Panc1 (cell line): ENCODE measurements around the gene RABGAP1L. TPM values are rescaled to one million over a fixed set of nuclear protein-coding genes. Genes with fewer than 3 reads are reported as not detected.

ENCODE experiments used
- ATAC-seq: fragments of 200-7000 bp; cut with Tn5 transposase; 2 replicates; pipeline ENCODE4 v1.9.1; 2020; ENCODE audit warnings: mild to moderate bottlenecking, moderate library complexity
- BruUV-seq: library from RNA; stranded (reverse); fragments of 400-500 nt; replicated peaks from 2 replicates; lab custom pipeline; 2021; lab: Mats Ljungman, UMichigan
- CTCF ChIA-PET: fragments of 300-600 bp; sonication (Branson Sonifier 250); formaldehyde crosslinking; loops from one replicate; lab custom pipeline; 2022; ENCODE audit warnings: antibody characterized with exemption; lab: Charles Lee
- POLR2A ChIA-PET: fragments of 300-600 bp; sonication (Branson Sonifier 250); formaldehyde crosslinking; loops from one replicate; lab custom pipeline; 2022; ENCODE audit warnings: antibody characterized with exemption; lab: Charles Lee
- DNase-seq: peaks from one replicate; pipeline ENCODE4 v3.0.0-alpha.2; 2010; ENCODE audit warnings: low read depth, low spot score
- H3K27ac ChIP-seq: 2 replicates; pipeline ENCODE4 v1.5.1; 2011; ENCODE audit warnings: mild to moderate bottlenecking, low read length, inconsistent platforms
- H3K27me3 ChIP-seq: fragments of 200-500 bp; sonication (Bioruptor generic); 2 replicates; pipeline ENCODE4 v1.6.0; 2014; ENCODE audit warnings: low read length, inconsistent platforms; ENCODE audit not compliant: control insufficient read depth, insufficient read depth
- H3K36me3 ChIP-seq: fragments of 200-500 bp; sonication (Bioruptor generic); 2 replicates; pipeline ENCODE4 v1.5.1; 2014; ENCODE audit warnings: inconsistent platforms, mild to moderate bottlenecking, low read length, moderate library complexity; ENCODE audit not compliant: control insufficient read depth, insufficient read depth
- H3K4me1 ChIP-seq: 2 replicates; pipeline ENCODE4 v1.5.1; 2011; ENCODE audit warnings: inconsistent platforms, mild to moderate bottlenecking, low read length, moderate library complexity; ENCODE audit not compliant: control insufficient read depth, insufficient read depth
- H3K4me3 ChIP-seq, 2 experiments: 2 replicates each; pipeline ENCODE4 v1.5.1; 2011 to 2012; ENCODE audit warnings: low read depth in 2 of 2, low read length in 2 of 2, mild to moderate bottlenecking in 2 of 2, inconsistent platforms in 1 of 2, moderate library complexity in 1 of 2
- H3K9me3 ChIP-seq: fragments of 200-500 bp; sonication (Bioruptor generic); 2 replicates; pipeline ENCODE4 v1.5.1; 2014; ENCODE audit warnings: low read depth, mild to moderate bottlenecking, inconsistent platforms, low read length, moderate library complexity; ENCODE audit not compliant: control insufficient read depth, insufficient read depth
- POLR2AphosphoS5 ChIP-seq: IDR thresholded peaks from 2 replicates; pipeline ENCODE4 v1.6.1; 2012; ENCODE audit warnings: mild to moderate bottlenecking, low read depth, low read length, moderate library complexity
- SIN3A ChIP-seq: IDR thresholded peaks from 2 replicates; pipeline ENCODE4 v1.6.1; 2012; ENCODE audit warnings: low read depth, mild to moderate bottlenecking, low read length, moderate library complexity, borderline replicate concordance; ENCODE audit not compliant: insufficient read depth
- TCF7L2 ChIP-seq: IDR thresholded peaks from 2 replicates; pipeline ENCODE4 v1.6.1; 2011; ENCODE audit warnings: mild to moderate bottlenecking, low read depth, low read length, inconsistent platforms
- in situ Hi-C: cut with HindIII; loops from 2 replicates; pipeline ENCODE4 v1.10.0; 2016; ENCODE audit warnings: low sequenced_read_pairs, low pct_unique_long_range_greater_than_20kb
- intact Hi-C: fragments of 100-400 bp; cut with micrococcal nuclease; formaldehyde crosslinking; loops from one replicate; pipeline ENCODE4 v1.10.0; 2022; ENCODE audit not compliant: unreplicated experiment
- total RNA-seq: library from RNA; stranded (reverse); gene quantifications from one replicate; pipeline ENCODE4 v1.2.1, GENCODE V29; 2021; ENCODE audit not compliant: unreplicated experiment
- TF ChIP-seq, protein P1 (sequence below), 2 experiments: IDR thresholded peaks; 2 replicates each; pipeline ENCODE4 v1.6.1; 2011 to 2012; ENCODE audit warnings: low read depth in 2 of 2, control low read depth in 1 of 2, low read length in 1 of 2, mild to moderate bottlenecking in 1 of 2, moderate library complexity in 1 of 2; ENCODE audit not compliant: insufficient read depth in 1 of 2
- TF ChIP-seq, protein P2 (sequence below): fragments of 450-650 bp; IDR thresholded peaks from 2 replicates; pipeline ENCODE4 v1.5.1; 2017; ENCODE audit warnings: mild to moderate bottlenecking

Gene RABGAP1L
- total RNA-seq, 1 experiment from 2014 or later = 37.0 TPM

DNA sequence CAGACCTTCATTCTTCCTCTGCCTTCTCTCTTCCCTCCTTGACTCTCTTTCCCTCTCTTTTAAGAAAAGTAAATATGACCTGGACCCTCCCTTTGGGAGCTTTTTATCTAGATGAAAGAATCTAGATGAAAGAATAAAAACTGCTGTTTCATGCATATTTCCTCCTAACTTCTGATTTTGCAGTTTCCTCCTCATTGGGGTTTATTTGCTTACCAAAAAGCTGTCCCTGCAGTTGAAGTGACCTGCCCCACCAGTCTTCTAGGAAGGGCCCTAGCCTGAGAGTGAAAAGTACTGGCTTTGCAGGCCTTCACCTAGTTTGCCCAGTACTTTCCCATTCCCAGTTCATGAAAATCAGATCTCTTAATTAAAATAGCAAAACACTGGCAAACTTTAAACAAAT lies 812.1 kb downstream of the RABGAP1L start:
- CTCF ChIA-PET = no interaction called here
- no peak for DNase-seq
- no peaks in the 10 kb centered on the region for H3K36me3 ChIP-seq
- BruUV-seq = no TSS peak
- TF ChIP-seq TCF7L2 (no peak), POLR2AphosphoS5 (no peak), SIN3A (no peak)
- TF ChIP-seq, protein P1, sequence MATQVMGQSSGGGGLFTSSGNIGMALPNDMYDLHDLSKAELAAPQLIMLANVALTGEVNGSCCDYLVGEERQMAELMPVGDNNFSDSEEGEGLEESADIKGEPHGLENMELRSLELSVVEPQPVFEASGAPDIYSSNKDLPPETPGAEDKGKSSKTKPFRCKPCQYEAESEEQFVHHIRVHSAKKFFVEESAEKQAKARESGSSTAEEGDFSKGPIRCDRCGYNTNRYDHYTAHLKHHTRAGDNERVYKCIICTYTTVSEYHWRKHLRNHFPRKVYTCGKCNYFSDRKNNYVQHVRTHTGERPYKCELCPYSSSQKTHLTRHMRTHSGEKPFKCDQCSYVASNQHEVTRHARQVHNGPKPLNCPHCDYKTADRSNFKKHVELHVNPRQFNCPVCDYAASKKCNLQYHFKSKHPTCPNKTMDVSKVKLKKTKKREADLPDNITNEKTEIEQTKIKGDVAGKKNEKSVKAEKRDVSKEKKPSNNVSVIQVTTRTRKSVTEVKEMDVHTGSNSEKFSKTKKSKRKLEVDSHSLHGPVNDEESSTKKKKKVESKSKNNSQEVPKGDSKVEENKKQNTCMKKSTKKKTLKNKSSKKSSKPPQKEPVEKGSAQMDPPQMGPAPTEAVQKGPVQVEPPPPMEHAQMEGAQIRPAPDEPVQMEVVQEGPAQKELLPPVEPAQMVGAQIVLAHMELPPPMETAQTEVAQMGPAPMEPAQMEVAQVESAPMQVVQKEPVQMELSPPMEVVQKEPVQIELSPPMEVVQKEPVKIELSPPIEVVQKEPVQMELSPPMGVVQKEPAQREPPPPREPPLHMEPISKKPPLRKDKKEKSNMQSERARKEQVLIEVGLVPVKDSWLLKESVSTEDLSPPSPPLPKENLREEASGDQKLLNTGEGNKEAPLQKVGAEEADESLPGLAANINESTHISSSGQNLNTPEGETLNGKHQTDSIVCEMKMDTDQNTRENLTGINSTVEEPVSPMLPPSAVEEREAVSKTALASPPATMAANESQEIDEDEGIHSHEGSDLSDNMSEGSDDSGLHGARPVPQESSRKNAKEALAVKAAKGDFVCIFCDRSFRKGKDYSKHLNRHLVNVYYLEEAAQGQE (IDR thresholded peaks at IDR 0.05; ENCODE audit: insufficient read depth in 1 of 2, low read depth in 2 of 2, low read length in 1 of 2) = no peak
- TF ChIP-seq, protein P2, sequence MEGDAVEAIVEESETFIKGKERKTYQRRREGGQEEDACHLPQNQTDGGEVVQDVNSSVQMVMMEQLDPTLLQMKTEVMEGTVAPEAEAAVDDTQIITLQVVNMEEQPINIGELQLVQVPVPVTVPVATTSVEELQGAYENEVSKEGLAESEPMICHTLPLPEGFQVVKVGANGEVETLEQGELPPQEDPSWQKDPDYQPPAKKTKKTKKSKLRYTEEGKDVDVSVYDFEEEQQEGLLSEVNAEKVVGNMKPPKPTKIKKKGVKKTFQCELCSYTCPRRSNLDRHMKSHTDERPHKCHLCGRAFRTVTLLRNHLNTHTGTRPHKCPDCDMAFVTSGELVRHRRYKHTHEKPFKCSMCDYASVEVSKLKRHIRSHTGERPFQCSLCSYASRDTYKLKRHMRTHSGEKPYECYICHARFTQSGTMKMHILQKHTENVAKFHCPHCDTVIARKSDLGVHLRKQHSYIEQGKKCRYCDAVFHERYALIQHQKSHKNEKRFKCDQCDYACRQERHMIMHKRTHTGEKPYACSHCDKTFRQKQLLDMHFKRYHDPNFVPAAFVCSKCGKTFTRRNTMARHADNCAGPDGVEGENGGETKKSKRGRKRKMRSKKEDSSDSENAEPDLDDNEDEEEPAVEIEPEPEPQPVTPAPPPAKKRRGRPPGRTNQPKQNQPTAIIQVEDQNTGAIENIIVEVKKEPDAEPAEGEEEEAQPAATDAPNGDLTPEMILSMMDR = no peak
- no peaks in the 10 kb centered on the region for H3K9me3 ChIP-seq
- POLR2A ChIA-PET = no interaction called here
- H3K4me1 ChIP-seq = no peaks in the 10 kb centered on the region
- intact Hi-C loops = no loop called here
- H3K4me3 ChIP-seq = no peak overlapping the region
- no peaks in the 10 kb centered on the region for H3K27me3 ChIP-seq
- ATAC-seq = no peak
- H3K27ac ChIP-seq = no peak overlapping the region
- in situ Hi-C loops = no loop called here

DNA sequence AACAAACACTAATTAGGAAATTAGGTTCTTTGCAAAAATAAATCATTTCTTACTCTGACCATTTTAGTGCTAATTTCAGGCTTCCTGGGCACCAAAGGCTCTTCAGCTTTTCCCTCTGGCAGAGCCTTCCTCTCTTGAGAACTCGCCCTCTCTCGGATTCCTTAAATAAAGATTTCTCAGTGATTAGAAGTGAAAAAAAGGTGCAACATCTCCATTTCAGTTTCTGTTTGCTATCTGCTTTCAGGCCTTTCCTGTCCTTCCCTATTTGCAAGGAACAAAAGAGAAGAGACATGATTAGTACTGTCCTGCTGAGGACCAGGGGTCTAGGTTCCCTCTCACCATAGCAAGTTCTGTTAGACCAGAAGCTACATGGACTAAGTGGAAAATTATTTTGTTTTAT lies 812.6 kb downstream of the RABGAP1L start:
- Histone ChIP-seq H3K27ac (no peak overlapping the region), H3K27me3 (no peaks in the 10 kb centered on the region), H3K9me3 (no peaks in the 10 kb centered on the region), H3K4me1 (no peaks in the 10 kb centered on the region), H3K36me3 (no peaks in the 10 kb centered on the region), H3K4me3 (no peak overlapping the region)
- POLR2A ChIA-PET = no interaction called here
- BruUV-seq = no TSS peak
- intact Hi-C loops = no loop called here
- no peak for DNase-seq
- CTCF ChIA-PET = no interaction called here
- no peak for ATAC-seq
- in situ Hi-C loops = no loop called here
- TF ChIP-seq POLR2AphosphoS5 (no peak), TCF7L2 (no peak), SIN3A (no peak)
- TF ChIP-seq, protein P1 (IDR thresholded peaks at IDR 0.05; ENCODE audit: insufficient read depth in 1 of 2, low read depth in 2 of 2, low read length in 1 of 2) = no peak
- TF ChIP-seq, protein P2 = no peak
